Stimulated activated CD4-positive, alpha-beta T cell treated with anti-CD3 and anti-CD28 coated beads, Interleukin-1b, Interleukin-23, amount 100 ng/mL, for 1 hour (primary cell): ENCODE measurements around the gene STARD3.
"Not testable (repeated sequence)": the region's sequence is repeated elsewhere in the genome, so short reads cannot be mapped to it uniquely, and the experiment has no call there.

Experiments
- DNase-seq, 2 donors: peaks; one replicate each; pipeline ENCODE4 v3.0.0-alpha.2; 2020; ENCODE audit warnings: low read depth in 2 of 2

The STARD3 gene

DNA sequence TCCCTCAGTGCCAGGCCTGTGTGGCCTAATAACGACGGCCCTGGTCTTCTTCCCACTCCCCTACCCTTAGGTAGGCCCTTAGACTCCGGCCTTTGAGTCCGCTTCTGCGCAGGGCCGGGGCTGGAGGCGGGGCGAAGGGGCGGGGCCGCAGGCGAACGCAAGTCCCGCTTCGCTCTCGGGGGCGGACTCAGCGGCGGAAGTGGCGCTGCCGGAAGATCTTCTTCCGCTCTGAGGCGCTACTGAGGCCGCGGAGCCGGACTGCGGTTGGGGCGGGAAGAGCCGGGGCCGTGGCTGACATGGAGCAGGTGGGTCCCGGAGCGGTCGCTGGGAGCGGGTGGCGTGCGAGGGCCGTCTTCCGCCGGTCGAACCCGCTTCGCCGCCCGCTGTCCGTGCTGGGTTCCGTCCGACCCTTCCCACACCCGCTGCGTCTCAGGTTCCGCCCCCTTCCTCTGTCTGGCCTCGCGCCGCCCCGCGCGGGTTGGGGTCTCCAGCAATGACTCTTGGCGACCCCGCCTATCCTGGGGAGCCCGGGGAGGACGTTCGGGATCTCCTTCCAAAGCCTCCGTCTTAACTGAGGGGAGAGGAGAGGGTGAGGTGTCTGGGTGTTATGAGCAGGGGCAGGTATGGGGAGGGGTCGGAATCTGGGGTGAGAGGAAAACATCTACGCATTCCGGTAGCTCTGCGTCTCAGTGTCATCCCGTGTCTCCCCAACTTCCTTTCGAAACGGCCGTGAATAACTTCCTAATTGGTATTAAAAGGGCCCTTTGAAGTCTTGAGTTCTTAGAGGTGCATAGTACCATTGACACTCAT is at the start of gene STARD3:
STARD3 (plus strand) TSS at position 218 of the 810 bp plus-strand sequence. CDS start 16,388 bp downstream, outside the sequence.
- peak; percentile 68 to 90 for DNase-seq

DNA sequence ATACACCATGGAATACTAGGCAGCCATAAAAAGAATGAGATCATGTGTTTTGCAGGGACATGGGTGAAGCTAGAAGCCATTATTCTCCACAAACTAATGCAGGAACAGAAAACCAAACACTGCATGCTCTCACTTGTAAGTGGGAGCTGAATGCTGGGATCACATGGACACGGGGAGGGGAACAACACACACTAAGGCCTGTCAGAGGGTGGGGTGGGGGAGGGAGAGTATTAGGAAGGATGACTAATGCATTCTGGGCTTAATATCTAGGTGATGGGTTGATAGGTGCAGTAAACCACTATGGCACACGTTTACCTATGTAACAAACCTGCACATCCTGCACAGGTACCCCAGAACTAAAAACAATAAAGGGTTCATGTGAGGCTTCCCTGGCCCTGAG is 46.8 kb upstream of the STARD3 start:
- not testable (repeated sequence) for DNase-seq

DNA sequence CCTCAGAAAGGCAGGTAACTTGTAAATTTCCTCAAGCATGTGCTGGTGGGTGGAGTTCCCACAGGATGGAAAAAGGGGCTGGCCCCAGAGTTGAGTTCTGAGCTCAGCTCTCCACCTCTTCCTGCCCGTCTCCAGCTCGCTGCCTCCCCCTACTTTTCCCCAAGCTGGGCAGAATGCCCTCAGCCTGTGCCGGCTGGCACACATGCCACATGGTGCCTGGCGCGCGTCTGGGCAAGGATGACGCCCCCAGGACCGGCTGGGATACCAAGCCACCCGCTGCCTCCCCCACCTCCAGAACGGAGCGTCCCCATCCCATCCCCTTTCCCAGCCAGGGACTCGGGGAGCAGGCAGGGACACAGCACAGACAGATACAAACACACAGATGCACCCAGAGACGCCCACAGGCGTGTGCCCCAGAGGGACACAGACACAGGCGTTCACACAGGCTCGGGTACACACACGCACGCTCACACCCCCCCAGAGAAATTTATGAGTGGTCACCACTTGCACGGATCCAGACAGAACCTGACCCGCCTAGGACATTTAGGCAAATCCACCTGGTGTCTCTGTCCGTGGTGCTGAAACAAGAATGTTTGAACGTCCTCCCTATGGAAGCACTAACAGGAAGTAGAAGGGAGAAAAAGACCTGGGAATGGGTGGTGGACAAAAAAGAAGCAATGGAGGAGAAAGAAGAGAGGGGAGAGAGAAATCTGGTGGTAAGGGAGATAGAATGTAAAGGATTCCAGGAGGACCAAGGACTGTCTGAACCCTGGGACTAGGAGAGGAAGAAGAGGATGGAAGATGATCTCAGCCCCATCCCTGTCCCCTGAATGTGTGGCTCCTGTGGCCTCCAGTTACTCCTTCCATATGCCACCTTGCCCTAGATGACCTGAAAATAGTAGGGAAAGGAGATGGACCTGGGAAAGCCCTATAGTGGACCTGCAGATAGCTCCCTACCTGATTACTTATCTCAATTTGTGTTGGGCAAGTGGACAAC is 44.7 kb upstream of the STARD3 start:
- no peak for DNase-seq

DNA sequence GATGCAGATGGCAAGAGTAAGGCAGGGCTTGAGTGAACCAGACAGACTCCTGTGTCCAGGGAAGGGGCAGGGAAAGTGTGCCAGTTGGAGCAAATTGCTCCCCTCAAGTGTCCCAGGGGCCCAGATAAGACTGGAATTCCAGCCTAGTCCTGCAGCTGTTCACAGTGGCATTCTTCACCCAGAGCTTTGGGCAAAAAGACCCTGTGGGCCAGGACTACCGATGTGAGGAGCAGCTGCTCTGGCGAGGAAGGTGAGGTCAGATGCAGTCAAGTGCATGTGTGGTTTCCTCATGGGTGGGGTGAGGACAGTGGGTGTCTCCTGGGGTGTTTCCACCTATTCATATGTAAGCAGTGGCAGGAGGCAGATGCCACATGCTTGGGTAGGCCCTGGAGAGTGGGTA is 43.6 kb upstream of the STARD3 start:
- no peak for DNase-seq

DNA sequence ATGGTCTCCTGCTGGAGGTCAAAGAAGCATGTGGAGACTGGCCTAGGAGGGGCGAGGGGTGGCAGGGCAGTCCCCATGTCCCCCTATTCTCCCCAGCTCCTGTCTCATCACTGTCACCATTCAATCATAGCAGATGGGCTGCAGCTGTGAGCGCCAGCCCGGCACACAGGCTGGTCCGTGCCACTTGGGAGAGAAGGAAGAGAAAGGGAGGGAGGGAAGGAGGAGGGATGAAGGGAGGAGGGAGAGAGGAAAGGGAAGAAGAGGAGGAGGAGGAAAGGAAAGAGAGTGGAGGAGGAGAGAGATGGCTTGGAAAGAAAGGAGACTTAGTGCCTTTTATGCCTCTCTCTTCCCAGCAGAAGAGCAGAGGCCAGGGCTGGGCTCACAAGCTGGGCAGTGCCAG is 41.6 kb upstream of the STARD3 start:
- DNase-seq, result no peak

DNA sequence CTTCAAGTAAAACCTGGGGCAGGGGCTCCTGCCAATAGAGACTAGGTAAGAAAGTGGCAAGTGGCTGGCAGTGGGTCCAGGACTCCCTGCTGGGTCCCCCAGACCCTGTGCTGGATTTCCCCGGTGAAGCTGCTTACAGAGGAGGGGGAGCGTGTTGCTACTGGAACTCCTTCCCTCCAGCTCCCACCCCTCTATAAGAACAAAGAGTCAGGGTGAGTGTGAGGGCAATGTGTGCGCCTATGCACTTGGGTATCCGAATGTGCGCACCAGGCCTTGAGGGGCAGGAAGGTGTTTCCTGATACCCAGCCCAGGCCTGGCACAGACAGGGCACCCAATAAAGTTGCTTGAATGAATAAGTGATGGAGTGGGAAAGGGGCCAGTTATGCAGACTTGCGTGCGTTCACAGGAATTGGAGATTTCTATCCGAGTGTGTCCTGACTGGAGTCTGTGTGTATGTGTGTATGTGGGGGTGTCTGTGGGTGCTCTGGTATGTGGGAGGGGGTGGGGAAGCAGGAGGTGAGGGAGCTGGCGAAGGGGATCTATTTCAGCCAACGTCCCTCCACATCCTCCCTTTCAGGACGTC is 40.9 kb upstream of the STARD3 start:
- no peak for DNase-seq

DNA sequence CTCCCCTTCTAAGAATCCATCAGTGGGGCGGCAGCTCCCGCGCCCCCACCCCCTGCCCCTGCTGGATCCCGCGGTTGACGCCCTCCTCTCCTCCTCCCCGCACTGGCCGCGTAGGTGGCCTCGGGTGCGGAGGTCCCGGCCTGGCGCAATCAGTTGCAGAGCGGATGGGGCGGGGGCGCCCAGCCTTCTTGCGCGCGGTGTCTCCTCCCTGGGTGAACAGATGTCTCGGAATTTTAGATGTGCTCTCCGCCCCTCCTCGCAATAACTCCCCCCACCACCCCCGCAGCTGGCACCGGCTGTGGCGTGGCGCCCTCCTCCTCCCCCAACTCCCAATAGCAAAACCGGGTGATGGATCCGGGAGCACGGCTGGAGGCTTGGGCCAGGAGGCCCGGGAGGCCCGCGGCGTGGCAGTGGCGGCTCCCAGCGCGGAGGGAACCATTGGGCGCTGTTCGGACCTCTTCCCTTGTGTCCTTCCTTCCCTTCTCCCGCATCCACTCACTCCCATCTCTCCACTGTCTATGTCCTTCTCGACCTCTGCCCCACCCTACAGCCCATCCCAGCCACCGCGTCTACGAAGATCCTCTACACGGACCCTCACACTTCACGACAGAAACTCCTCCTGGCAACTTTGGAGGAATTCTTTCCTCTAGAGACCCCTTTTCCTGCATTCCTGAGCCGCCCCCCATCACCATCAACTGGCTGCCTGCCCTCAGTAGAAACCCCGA is 40.2 kb upstream of the STARD3 start:
- DNase-seq, result no peak

DNA sequence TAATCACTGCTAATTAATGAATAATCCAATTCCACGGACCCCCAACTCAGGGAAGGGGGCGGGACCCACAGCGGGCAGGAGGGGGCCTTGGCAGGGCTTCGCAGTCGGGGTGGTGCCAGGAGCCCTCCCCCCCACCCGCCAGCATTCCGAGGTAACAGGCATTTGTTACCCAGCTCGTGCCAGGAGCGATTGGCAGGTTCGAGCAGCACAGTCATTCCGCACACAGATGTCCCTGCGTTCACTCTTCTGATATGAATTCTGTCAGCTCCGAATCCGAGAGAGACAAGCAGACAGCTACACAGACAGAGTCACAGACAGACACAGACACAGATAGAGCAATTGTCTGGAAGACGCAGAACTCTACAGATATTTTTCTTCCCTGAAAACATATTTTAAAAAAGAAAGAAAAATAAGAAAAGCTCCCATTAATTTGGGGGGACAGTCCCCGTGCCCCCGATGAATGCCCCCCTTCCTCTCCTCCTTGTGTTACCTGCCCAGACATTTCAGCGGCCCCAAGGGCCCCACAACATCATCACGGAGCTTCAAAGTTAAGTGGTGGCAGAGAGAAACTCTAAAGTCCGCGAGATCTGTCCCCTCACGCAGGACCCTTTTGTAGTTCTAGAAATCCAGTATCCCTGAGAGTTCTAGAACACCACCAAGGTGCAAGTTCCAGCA is 39.4 kb upstream of the STARD3 start:
- DNase-seq, result no peak

DNA sequence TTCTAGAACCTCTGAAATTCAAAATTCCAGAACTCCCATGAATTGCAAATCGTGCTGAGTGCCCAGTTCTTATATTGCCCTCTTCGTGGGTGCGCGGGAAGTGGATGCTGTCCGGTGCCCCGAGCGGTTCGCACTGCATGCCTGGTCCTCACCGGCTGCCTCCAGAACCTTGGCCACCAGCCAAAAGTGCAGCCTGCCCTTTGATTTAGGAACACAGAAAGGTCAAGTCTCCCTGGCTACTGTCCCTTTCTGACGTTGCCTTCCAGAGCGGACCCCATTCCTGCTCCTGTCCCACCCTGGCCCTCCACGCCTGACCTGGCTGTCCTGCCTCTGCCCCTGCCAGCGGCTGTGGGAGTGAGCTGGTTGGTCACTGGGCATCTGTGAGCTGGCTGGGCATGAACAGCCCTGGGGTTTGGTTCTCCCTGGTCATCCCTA is 38.9 kb upstream of the STARD3 start:
- DNase-seq, result no peak

DNA sequence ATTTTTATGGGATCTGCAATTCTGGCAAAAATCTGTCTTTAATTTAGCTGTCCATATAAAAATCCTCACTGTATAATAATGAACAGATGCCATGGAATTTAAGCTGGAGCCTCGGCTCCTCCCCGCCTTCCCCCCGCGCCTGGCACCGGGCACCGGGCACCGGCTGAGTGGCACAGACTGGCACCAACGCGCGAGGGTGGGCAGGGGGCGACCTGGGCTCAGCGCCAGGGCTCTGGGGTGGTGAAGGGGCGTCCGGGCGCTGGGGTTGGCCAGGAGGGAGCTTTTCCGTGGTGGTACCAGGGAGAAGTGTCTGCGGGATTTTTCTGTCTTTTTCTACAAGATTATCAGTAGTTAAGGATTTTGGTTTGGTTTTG is 38.3 kb upstream of the STARD3 start:
- no peak for DNase-seq

DNA sequence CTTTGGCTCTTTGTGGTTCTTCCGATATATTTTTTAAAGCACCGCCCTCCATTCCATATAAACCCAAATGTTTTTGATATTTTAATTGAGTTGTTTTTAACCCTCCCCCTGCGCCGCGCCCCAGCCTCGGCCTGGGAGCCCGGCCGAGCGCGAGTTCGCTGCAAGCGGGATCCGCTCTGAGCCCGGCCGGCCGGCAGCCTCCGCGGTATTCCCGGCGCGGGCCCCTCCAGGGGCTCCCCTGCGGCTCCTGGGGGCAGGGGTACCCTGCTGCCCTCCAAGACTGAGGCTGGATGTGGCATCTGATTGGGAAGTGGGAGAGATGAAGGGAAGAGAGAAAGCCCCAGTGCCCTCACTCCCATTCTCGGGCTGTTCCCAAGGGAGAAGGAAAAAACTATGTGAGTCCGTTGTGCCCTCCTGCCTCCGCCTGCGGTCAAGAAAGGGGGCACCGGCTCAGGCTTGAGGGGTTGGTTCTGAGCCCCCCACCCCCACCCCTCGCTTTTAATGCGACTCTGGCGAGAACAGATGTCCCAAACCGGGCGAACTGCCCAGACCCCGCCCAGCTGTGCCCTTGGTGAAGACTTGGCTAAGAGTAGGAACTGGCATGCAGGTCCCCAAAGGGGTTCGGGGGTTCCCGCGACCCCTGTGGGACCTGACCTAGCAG is 37.8 kb upstream of the STARD3 start:
- no peak for DNase-seq

DNA sequence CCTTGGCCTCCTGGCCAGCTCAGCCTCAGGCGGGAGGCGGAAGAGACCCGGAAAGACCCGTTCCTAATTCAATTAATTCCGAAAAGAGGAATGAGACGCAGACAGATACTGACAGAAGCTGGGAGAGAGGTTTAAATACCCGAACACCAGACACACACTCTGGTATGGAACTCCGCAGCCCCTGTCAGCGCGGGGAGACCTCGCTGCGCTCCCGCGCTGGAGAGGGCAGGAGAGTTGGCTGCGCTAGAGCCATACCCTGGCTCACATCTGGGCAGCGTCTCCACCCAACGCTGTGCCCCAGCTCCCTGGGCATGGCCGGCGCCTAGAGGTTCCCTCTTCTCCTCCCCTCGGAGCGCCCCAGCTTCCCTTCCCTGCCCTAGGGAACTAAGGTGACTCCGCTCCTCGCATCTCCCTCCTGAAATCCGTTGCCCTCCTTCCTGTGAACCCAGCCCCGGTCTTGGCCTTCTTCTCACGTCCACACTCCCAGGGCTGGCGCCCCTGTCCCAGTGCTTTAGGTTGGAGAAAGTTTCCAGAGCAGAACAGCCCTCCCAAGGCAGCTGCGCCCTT is 37.2 kb upstream of the STARD3 start:
- no peak for DNase-seq

DNA sequence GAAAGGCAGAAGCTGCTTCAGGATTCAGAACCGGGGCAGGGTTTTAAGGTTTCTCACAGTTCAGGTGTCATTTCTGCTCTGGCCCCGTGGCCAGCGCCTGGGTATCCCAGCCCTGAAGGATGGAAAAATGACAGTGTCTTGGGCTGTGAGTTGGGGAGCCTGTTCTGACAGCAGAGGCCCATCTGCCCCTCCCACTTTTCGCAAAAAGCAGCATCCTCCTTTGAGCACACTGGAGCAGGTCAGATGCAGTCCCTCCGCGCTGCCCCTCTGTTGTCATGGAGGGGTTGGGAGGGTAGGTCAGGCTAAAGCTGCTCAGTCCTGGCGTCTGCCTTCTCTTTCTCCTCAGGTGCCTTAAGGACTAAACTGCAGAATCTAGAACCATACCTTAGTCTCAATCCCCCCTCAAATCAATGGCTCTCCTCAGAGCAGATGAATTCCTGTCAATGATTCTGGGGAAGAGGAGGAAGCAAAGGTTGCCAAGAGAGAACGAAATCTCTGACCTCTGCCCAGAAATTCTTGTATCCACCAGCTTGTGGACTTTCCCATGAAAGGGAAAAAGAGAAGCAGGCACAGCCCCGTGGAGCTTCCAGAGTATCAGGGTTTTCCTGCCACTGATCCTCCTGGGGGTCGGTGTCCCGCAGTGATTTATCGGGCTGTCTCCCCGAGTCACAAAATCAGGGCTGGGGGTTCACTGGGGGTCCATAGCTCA is 36.5 kb upstream of the STARD3 start:
- DNase-seq, result no peak

DNA sequence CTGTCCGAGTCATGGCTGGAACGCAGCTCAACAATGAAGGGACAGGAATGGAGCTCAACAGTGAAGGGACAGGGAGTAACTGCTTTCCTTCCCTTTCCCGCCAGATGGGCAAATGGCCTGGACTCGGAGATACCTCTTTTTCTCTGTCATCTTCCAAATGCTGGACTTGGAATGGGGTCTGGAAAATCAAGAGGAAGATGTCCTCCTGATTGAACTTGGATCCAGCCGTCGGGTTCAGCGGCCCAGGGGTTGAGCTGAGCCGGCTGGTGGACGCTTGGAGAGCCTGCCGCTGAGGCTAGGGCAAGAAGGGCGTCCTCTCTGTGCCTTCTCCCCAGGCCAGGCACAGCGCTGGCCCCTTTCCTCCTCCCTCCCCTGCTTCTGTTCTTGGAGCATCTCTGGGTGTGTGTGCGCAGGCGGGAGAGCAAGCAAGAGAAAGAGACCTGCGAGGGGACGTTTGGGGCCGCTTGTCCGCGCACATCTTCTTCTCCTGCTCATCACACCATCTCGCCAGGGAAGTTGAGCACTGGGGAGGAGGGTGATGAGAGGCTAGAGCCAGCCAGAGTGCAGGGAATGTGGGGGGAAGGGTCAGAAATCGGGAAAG is 35.8 kb upstream of the STARD3 start:
- DNase-seq, result no peak

DNA sequence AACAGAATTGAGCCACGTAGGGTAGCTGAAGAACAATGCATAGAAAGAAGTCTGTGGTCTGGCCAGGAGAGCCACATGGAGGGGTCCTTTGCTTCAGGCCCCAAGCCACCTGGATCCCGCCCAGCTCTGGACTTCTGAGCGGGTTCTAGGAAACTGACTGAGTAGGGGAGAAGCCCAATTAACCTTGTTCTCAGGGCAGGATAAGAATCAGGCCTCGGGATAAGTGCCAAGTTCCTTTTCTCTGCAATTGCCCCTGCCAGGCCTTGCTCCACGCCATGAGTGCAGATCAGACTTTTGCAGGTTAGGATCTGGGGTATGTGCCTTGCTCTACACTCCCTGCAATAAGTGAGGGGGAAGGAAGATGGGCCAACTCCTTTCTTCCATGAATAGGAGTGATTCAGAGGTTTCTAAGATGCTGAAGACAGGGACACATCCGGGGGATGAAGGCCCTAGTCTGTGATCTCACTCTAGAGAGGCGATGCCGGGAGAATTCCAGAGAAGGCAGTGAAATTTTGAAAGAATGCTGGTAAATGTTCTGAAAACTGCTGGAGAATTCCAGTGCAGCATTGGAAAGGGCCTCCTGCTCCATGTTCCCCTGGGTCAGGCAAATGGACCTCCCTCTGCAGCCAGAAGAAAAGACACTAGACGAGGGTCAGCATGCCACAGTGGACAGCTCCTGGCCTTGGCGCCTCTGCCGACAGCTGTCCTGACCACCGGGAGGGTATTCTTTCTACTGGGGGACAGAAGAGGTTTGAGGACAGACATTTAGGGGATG is 35.0 kb upstream of the STARD3 start:
- DNase-seq, result no peak

DNA sequence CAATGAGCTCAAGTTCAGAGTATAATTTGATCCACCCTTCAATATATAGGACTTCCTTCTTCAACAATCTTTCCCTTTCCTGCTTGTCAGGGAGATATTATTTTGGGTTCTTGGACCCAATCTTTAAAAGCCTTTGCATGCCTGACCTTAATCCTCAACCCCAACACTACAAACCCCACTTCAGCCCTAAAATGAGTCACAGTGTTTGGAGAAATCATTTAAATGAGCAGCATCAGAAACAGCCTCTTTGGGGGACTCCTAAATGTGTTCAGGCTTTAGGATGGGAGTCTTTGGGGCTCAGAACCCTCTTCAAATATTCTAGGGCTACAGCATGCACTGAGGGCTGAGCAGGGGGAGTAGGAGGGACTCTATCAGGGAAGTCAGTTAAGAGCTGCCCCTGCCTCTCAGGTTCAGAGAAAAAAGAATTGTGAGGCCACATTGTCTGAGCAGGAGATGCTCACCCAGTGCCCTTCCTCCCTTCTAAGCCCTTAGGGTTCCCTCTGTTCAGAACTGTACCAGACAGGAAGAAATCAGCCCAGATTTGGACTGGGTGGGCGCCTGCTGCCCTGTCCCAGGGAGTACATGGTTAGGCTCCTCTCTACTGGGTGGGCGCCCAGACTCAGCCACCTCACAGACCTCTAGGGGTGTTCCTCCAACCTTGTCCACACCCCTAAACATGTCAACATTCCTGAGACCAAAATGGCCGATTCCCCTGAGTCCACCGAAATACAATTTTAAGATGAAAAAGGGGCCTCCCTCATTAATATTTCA is 34.2 kb upstream of the STARD3 start:
- DNase-seq, result no peak

DNA sequence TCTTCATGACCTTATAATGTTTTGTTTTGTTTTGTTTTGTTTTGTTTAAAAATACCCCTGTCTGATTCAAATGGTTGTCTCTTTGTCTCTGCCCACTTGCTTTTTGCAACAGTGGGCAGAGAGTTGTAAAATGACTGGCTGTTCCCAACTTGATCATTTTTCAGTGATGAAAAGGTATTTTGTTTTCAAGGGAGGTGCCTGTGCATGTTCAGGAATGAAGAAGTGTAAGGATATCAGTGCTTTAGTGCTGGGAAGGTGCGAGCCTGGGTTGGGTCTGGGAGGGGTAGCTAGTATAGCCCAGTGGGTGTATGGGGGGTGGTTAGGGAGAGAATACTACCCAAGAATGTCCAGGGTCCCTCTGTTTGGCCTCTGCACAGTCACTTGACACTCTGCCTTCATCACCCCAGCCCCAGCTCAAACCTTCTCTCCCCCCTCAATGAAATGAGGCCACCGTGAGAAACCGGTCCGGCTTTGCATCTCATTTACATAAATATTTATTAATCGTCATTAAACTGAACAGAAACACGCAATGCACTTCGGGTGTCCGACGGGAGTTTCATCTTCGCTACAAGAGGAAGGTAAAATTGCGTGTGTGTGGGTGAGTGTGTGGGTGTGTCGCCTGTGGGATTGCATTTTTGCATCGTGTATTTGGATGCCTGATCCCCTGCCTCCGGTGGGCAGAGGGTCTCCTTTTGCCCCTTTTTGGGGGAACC is 33.5 kb upstream of the STARD3 start:
- DNase-seq, result no peak
